NCI-H748 treated with DMSO at 0.1 percent for 48 hours (cell line): ENCODE data around the gene NT5DC1.
A peak's percentile ranks its signal among the peaks of the same experiment; 100 is the strongest.

Source experiments
- DNase-seq: peaks from one replicate; lab custom pipeline; 2025; lab: John Stamatoyannopoulos, UW

Gene NT5DC1

GRCh38 chr6:116100419-116101301 lies at the start of gene NT5DC1:
Gene NT5DC1 (plus strand): TSS chr6:116100853. CDS start chr6:116100931, 78 bp downstream.
- peak; percentile 54 for DNase-seq

GRCh38 chr6:116051244-116051643 lies 49.4 kb upstream of the NT5DC1 start:
- DNase-seq, result no peak

GRCh38 chr6:116055513-116055912 lies 45.1 kb upstream of the NT5DC1 start:
- no peak for DNase-seq

- DNase-seq, result no peak
Measured at GRCh38 chr6:116057766-116058165, 42.9 kb upstream of the NT5DC1 start.

DNA sequence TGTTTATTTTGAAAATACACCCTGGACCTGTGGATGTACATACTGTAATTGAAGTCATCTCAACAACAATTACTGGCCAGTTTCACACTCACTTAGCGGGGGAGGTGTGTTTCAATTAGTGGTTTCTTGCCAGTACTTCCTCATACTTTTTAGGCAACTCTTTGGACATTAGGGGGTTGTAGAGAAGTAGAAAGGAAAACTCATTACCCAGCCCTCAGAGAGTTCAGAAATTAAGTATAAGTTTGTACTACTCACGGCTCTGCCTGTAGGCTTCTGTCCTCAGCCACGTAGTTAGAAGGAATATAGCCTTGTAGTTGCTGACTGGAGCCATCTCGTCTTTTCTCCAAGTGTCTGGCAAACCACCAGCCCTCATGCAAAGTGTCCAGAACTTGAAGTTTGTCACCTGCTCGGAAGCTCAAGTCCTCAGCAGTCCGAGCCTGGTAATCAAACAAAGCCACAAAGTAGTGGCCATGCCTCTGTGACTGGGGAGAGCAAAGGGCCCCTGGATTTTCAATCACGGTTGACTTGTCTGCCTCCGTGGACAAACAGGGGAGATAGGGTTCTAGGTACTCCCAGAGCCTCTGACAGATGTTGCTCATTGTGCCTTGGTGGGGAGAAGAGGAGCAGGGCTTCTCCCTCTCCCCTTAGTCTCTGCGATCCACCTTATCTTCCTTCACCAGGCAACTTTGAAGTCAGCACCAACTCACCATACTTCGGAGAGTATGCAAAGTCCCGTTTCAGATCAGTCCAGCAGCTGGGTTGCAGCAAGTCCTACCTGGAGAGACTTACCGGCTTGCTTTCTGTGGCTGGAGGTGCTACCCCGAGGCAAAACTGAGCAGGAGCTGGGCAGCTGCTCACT lies 40.7 kb upstream of the NT5DC1 start:
- no peak for DNase-seq

DNA sequence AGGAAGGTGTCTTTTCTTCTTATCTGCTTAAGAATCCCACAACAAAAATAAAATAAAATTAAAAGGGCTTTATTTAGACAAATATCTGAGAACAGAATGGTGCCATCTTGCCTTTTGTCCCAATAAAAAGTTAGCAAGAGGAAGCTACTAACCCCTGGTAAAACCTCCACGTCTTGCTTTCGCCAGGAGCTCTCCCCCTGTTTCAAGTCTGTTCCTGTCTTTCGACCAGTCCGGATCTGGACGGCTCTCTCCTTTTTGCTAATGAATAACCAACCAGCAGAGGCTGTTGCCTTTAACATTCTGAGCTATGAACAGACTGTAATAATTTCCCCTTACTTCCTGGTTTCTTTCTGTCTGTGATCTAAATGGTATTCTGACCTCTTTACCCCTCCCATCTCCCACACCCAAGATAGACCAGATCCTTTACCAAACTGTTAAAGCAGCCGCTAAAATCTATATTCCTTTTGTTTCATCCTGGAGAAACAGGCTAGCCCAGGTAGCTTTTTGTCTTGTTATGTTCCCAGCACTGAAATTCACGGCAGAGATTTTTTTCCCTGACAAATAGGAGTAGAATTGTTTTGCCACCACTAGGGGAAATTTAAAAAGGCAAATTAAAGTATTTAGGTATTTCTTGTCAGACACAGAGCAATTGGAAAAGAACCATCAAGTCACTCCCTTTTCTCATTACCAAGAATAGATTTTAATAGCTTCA lies 39.9 kb upstream of the NT5DC1 start, which contains the start of gene FRK:
TSS of gene FRK (minus strand) at position 320 of the 712 bp plus-strand sequence. CDS start 580 bp downstream, outside the sequence.
- DNase-seq, result peak; percentile 28

DNA sequence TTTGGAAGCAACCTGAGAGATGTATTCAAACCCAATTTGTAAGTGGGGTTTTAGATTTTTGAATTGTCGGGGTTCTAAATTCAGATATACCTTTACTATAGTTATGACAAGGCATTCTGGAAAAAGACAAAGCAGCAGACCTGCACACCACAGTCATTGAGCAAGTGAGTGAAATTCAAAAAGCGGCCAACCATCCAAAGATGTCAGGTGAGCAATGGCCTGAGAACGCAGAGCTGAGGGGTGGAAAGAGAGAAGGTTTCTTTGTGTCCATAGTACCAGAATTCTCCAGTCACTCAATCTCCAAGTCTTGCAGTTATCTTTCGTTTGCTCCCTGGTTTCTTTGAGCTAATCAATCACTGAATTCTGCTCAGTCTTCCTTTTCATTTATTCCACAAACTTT lies 38.2 kb upstream of the NT5DC1 start:
- no peak for DNase-seq

DNA sequence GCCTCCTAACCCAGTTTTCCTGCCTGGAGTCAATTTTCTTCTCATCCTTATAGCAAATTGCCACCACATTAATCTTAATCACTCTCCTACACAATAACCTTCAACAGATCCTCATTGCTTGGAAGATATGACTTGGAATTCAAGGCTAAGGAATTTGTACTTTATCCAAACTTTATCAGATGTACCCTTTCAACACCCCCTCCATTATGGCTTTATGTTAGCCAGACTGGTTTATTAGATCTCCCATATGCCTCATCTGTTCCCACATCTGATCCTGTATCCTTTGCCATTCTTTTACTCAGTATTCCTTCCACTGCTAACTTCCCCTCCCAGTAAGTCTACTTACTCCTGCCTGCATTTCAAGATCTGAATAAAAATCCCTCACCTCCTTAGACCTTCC lies 36.0 kb upstream of the NT5DC1 start:
- no peak for DNase-seq

- DNase-seq, result no peak
Measured at GRCh38 chr6:116066789-116067188, 33.9 kb upstream of the NT5DC1 start.

- DNase-seq, result no peak
Measured at GRCh38 chr6:116070101-116070500, 30.6 kb upstream of the NT5DC1 start.

DNA sequence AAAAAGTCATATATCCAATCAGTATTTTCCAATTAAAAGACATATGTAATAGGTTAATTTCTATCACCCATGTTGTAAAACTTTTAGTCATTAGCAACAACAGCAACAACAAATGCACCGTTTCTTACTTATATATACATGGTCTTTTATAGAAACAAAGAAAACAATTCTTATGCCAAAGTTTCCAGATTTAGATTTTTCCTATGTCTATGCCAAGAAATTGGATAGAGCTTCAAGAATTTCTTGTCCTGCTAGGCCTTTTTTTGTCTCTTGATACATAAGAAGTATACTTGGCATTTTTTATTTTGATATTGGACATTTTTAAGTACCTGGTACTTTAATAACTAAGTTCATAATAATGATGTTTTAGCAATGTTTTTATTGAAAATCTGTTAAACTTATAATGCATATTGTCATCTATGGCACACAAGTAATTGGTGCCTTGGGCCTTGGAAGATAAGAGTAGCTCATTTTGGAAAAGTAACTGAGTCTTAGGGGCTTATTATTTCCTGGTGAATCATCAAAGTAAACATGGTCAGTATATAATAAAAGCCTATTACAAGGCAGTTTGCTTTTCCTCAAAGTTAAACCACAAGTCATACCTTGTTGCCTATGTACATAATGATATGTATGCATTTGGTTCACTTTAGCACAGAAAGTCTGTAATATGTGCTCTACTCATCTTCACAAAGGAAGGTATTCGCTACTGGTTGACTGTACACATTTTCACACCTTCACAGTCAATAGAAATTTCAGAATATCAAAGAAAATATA lies 29.9 kb upstream of the NT5DC1 start:
- peak; percentile 11 for DNase-seq

- DNase-seq, result no peak
Measured at GRCh38 chr6:116072368-116072767, 28.3 kb upstream of the NT5DC1 start.

- DNase-seq, result no peak
Measured at GRCh38 chr6:116073765-116074440, 26.8 kb upstream of the NT5DC1 start.

- DNase-seq, result no peak
Measured at GRCh38 chr6:116074732-116075390, 25.8 kb upstream of the NT5DC1 start.

- DNase-seq, result no peak
Measured at GRCh38 chr6:116078522-116078921, 22.1 kb upstream of the NT5DC1 start.

- DNase-seq, result no peak
Measured at GRCh38 chr6:116078945-116079344, 21.7 kb upstream of the NT5DC1 start.

- no peak for DNase-seq
Measured at GRCh38 chr6:116083052-116083451, 17.6 kb upstream of the NT5DC1 start.

DNA sequence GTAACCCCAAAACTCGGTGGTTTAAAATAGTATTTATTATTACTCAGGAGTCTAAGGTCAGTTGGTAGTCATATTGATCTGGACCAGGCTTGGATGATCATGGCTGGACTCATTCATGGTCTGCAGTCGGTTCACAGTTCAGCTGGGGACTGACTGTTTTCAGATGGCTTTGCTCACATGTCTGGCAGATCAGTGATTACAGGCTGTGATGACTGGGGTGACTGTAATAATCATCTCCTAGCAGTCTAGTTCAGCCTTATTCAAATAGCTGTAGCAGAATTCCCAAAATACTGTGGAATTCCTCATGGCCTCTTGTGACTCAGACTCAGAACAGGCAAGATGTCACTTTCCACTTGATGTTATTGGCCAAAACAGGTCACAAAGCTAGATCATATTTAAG lies 16.4 kb upstream of the NT5DC1 start:
- DNase-seq, result no peak

DNA sequence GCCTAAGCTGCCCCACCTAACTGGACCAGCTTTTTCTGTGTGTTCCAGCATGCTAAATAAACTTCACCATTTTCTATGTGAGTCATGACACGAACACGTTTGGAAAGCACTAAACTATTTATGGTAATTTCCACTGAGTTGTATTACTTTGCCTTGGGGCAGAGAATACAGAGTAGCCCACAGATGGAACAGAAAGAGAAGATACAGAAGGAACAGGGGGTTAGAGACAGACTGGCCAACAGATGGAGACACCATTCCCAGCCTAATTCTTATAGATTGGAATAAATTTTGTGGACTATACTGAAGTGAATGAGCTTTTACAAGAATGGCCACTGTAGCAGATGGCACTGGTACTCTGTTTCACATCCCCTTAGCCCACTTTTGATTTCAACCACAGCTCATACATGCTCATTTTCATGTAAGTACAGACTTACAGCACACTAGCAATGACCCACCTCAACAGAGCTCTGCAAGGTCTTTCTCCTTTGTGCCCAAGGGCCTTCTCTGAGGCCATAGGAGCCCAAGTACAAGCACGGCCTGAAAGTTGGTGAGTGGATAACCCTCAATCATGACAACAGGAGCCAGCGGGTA lies 13.1 kb upstream of the NT5DC1 start:
- no peak for DNase-seq

- no peak for DNase-seq
Measured at GRCh38 chr6:116088946-116089345, 11.7 kb upstream of the NT5DC1 start.
